ENCODE results near the gene IGFBP5. TPM values are rescaled to one million over a fixed set of nuclear protein-coding genes. Genes with fewer than 3 reads are reported as not detected.

The IGFBP5 gene
- total and polyA plus RNA-seq, 9 of the 15 experiments (the other 6 are each of a cell fraction or from before 2014, with no cell fraction given) = 0.01 to 1.9 (median 0.03) TPM; not detected in 6

DNA sequence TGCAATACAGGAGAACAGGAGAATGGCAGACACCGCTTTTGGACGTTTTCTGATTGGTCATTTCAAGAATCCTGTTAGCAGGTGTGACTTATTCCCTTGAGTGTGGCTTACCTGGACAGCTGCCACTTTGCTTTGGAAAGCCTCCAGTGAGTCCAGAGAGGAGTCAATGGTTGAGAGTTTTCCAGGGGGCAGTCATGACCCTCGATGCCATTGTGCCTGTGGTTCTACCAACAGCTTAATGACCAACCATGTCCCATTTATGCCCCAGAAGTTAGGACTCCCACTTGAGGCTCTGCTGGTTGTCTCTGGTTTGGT lies 49.8 kb downstream of the IGFBP5 start:
- Histone ChIP-seq H3K9ac (ENCODE audit: insufficient read depth in 1 of 2, low read depth in 2 of 2, low read length in 2 of 2) (no peak overlapping the region), H3K79me2 (ENCODE audit: control insufficient read depth, insufficient read depth, low read length) (no peaks in the 10 kb centered on the region), H3K4me2 (ENCODE audit: insufficient read depth, low read length) (no peak overlapping the region), H3K27me3 (ENCODE audit: control insufficient read depth in 2 of 2, insufficient read depth in 2 of 2, low read length in 2 of 2) (peaks cover 2 to 34% of the 10 kb centered on the region in 2 experiments; a peak in 4 of 5 replicates), H3K36me3 (ENCODE audit: control insufficient read depth, insufficient read depth, low read length) (no peaks in the 10 kb centered on the region), H3K9me1 (ENCODE audit: control insufficient read depth, insufficient read depth, low read length) (no peaks in the 10 kb centered on the region), H3K4me3 (no peak overlapping the region), H3K4me1 (replicated peaks in 1 of 2; ENCODE audit: control insufficient read depth in 2 of 2, insufficient read depth in 2 of 2, low read length in 2 of 2) (no peaks in the 10 kb centered on the region), H3K9me3 (replicated peaks; ENCODE audit: control insufficient read depth, insufficient read depth, low read depth, low read length) (no peaks in the 10 kb centered on the region; the same call in 1 of the 2 replicates), H4K20me1 (replicated peaks; ENCODE audit: control insufficient read depth, insufficient read depth, low read length) (no peaks in the 10 kb centered on the region), H2AFZ (ENCODE audit: low read depth, low read length) (no peak overlapping the region), H3K27ac (ENCODE audit: extremely low read depth, low read depth, low read length) (no peak overlapping the region)
- DNase-seq (ENCODE audit: extremely low read depth in 1 of 4, low spot score in 3 of 4) = no peak
- BruUV-seq (replicated peaks) = no TSS peak
- in situ Hi-C loops (cut with MboI) = no loop called here
- 0% methylated on average over 2 of the region's 3 CpGs for WGBS (ENCODE audit: insufficient coverage, low coverage, missing lambda C conversion rate)
- intact Hi-C loops (cut with micrococcal nuclease) = no loop called here
- ATAC-seq = no peak
- ChIA-PET POLR2A (no interaction called here), CTCF (ENCODE audit: low intra/inter-chr PET ratio) (no interaction called here)
- no peak for FAIRE-seq
- no peak for TF ChIP-seq FOXK2 (conservative IDR thresholded peaks at IDR 0.05 in 1 of 2, IDR thresholded peaks at IDR 0.05 in 1 of 2; ENCODE audit: low read depth in 2 of 2)
- TF ChIP-seq NRF1 (conservative IDR thresholded peaks at IDR 0.05 in 1 of 2, IDR thresholded peaks at IDR 0.05 in 1 of 2) = no peak
- TF ChIP-seq HNRNPLL (IDR thresholded peaks at IDR 0.05; ENCODE audit: low read depth, low read length, poor library complexity, severe bottlenecking) = no peak
- TF ChIP-seq, protein P1, sequence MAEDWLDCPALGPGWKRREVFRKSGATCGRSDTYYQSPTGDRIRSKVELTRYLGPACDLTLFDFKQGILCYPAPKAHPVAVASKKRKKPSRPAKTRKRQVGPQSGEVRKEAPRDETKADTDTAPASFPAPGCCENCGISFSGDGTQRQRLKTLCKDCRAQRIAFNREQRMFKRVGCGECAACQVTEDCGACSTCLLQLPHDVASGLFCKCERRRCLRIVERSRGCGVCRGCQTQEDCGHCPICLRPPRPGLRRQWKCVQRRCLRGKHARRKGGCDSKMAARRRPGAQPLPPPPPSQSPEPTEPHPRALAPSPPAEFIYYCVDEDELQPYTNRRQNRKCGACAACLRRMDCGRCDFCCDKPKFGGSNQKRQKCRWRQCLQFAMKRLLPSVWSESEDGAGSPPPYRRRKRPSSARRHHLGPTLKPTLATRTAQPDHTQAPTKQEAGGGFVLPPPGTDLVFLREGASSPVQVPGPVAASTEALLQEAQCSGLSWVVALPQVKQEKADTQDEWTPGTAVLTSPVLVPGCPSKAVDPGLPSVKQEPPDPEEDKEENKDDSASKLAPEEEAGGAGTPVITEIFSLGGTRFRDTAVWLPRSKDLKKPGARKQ (CRISPR knock-in tag; IDR thresholded peaks at IDR 0.05) = no peak
- no peak for TF ChIP-seq PYGO2 (tag; IDR thresholded peaks at IDR 0.05)
- TF ChIP-seq SMARCB1 (IDR thresholded peaks at IDR 0.05; ENCODE audit: insufficient read length, low read depth) = no peak
- TF ChIP-seq, protein P2, sequence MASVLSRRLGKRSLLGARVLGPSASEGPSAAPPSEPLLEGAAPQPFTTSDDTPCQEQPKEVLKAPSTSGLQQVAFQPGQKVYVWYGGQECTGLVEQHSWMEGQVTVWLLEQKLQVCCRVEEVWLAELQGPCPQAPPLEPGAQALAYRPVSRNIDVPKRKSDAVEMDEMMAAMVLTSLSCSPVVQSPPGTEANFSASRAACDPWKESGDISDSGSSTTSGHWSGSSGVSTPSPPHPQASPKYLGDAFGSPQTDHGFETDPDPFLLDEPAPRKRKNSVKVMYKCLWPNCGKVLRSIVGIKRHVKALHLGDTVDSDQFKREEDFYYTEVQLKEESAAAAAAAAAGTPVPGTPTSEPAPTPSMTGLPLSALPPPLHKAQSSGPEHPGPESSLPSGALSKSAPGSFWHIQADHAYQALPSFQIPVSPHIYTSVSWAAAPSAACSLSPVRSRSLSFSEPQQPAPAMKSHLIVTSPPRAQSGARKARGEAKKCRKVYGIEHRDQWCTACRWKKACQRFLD (CRISPR knock-in tag; IDR thresholded peaks at IDR 0.05) = no peak
- TF ChIP-seq FOXP1 (CRISPR knock-in tag; IDR thresholded peaks at IDR 0.05) = no peak
- no peak for TF ChIP-seq ZNF589 (CRISPR knock-in tag; IDR thresholded peaks at IDR 0.05; ENCODE audit: low read depth)
- TF ChIP-seq, protein P3, sequence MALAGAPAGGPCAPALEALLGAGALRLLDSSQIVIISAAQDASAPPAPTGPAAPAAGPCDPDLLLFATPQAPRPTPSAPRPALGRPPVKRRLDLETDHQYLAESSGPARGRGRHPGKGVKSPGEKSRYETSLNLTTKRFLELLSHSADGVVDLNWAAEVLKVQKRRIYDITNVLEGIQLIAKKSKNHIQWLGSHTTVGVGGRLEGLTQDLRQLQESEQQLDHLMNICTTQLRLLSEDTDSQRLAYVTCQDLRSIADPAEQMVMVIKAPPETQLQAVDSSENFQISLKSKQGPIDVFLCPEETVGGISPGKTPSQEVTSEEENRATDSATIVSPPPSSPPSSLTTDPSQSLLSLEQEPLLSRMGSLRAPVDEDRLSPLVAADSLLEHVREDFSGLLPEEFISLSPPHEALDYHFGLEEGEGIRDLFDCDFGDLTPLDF (CRISPR knock-in tag; IDR thresholded peaks at IDR 0.05) = no peak
- no peak for TF ChIP-seq ZNF766 (CRISPR knock-in tag; conservative IDR thresholded peaks at IDR 0.05)
- TF ChIP-seq, protein P4, sequence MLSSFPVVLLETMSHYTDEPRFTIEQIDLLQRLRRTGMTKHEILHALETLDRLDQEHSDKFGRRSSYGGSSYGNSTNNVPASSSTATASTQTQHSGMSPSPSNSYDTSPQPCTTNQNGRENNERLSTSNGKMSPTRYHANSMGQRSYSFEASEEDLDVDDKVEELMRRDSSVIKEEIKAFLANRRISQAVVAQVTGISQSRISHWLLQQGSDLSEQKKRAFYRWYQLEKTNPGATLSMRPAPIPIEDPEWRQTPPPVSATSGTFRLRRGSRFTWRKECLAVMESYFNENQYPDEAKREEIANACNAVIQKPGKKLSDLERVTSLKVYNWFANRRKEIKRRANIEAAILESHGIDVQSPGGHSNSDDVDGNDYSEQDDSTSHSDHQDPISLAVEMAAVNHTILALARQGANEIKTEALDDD (IDR thresholded peaks at IDR 0.05) = no peak
- TF ChIP-seq ZBTB17 (CRISPR knock-in tag; IDR thresholded peaks at IDR 0.05) = no peak
- TF ChIP-seq, protein P5, sequence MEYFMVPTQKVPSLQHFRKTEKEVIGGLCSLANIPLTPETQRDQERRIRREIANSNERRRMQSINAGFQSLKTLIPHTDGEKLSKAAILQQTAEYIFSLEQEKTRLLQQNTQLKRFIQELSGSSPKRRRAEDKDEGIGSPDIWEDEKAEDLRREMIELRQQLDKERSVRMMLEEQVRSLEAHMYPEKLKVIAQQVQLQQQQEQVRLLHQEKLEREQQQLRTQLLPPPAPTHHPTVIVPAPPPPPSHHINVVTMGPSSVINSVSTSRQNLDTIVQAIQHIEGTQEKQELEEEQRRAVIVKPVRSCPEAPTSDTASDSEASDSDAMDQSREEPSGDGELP (CRISPR knock-in tag; IDR thresholded peaks at IDR 0.05; ENCODE audit: borderline replicate concordance) = no peak

Data from K562 (cell line).